CD1c-positive myeloid dendritic cell (primary cell): Measurements from ENCODE around the gene CHRM4.
A peak's percentile ranks its signal among the peaks of the same experiment; 100 is the strongest.

Experiments
- DNase-seq: peaks from one replicate; pipeline ENCODE4 v3.0.0-alpha.2; 2016; ENCODE audit errors: extremely low spot score

The CHRM4 gene

DNA sequence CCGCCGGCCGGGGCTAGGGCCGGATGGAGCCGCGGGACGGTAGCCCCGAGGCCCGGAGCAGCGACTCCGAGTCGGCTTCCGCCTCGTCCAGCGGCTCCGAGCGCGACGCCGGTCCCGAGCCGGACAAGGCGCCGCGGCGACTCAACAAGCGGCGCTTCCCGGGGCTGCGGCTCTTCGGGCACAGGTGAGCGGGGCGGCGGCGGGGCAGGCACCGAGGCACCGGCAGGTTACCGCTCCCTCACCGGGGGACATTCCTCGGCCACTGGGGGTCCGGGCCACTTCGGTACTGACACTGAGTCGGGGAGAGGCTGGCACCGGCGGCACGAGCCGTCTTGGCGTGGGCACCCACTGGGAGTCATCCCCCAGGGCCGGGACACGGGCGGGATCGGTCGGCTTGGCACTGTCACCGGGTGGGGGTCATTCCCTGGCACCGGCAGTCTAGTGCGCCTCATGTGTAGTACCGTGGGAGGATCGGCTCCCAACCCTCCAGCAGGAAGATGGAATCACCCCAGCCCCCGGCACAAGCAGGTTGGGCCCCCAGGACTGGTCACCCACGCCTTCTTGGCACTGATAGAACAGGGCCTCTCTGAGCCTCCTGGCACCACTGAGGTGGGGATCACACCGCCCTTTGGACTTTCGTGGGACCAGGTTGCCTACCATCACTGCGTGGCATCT is 43.8 kb downstream of the CHRM4 start:
- DNase-seq = no peak

DNA sequence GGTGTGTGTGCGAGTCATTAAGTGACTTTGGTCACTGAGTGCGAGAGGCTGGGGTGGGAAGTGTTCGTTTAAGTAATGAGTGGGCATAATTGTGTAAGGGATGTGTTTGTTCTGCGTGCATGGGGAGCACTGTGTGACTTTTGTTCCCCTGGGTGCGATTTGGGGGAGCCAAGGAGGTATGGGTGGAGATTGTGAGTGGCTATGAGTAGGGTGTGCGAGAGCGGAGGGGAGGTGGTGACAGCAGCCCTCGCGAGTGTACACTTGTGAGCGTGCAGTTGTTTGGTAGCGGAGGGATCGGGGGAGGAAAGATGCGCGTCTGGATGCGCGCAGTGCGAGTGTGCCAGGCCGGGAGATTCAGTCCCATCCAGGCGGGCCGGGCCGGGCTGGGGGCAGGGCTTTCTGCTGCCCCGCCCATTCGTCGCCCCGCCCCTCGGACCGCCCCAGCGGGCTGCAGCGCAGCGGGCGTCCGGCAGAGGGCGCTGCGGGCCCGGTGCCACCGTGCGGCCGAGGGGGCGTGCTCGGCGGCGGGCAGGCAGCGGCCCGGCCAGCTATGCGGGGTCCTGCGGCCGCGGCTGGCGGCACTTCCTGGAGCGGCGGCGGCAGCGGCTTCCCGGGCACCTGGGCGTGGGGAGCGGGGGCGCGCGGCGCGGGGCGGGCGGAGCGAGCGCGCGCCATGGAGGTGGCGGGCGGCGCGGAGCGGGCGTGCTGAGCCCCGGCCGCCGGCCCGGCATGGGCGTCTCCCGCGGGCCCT is 44.5 kb downstream of the CHRM4 start, which contains the start of gene DGKZ:
TSS of gene DGKZ (plus strand) at position 578 of the 751 bp plus-strand sequence. CDS start 197 bp downstream, outside the sequence.
- peak; percentile 96 for DNase-seq

DNA sequence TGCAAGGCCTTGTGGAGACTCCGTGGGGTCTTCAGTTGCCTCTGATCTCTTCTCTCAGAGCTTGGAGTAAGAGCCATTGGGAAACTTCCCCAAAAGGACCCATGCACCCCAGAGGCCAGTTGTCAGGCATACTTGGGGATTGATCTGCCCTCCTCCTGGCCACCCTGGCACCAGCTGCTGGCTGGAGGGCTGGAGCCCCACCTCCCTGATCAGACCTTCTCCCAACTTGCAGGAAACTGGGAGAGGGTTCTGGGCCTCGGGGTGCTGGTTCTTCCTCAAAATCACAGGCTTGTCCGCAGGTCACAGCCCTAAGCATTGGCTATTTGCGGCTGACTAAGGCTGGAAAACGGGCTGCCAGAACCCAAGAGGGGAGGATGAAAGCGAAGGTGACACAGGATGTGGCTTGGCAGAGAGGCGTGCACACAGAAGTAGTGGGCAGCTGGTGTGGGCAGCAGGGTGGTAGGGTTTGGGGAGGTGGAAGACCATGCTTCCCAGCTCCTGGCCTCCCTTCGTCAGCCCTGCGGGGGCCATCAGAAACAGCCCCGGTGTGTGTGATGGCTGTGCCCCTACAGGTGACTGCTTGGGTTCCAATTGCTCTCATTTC is 45.6 kb downstream of the CHRM4 start:
- DNase-seq = peak; percentile 67

DNA sequence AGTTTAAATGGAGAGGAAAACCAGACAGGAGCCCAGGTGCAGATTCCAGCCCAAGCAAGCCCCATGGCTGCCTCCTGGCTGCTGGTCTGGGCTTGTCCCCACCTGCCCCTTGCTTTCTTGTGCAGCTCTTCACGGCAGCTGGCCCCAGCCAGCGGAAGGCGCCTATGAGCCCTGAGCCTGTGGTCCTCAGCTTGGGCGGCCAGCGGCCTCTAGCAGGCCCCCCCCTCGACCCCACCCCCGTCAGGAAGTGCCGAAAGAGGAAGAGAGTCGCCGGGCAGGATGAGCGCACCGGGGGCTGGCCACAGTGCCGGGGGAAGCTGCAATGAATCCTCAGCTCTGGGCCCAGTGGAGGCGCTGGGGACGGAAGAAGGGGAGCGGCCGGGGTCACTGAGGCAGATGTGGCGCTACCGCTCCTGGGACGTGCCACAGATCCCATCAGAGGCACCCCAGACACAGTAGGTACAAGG is 46.4 kb downstream of the CHRM4 start:
- DNase-seq = peak; percentile 85

DNA sequence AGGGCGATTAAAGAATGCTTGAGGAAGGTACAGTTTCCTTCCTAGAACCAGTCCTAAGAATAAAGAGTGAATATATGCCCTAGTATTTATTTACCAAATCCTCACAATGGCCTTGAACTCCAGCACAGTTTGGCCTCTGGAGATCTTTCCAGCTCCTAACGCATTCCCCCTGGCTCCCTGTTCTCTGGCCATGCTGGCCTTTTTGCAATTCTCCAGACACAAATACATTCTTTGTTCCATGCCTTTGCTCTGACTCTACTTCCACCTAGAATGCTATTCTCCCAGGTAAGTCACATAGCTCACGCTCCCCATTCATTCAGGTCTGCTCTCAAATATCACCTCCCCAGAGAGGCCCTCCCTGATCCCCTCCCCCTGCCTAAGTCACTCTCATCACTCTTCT is 48.1 kb downstream of the CHRM4 start:
- DNase-seq = no peak

DNA sequence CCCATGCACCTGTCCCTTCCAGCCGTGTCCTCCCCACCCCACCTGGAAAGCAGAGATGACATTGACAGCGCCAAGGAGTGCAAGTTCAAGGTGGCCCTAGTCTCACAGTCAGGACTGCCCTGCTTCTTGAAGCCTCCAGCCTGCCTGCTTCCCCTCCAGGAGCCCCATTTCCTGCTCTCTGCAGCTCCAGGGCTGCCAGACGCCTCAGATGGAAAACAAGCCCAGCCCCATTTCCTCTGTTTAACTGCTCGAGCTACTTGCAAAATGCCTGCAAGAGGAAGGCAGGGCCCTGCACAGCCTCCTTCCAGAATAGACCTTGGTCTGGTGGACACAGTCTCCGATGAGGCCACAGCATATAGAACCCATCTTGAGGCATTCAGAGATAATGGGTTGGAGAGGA is 49.3 kb downstream of the CHRM4 start:
- peak; percentile 40 for DNase-seq

DNA sequence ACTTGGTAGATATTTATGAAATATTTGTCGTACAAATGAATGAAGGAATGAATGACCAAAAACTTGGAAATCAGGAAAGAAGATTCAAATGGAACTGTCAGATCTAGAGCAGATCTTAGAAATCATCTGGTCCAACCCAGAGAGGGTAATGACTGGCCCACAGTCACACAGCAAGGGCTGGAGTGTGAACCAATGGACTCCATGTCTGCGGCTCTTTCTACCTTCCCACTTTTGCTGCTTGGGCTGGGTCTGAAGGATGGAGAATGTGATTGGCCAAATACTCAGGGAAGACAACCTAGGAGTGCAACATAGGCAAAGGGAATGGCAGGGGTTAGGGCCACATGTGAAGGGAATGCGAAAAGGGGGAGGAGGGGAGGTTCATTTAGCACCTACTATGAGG is 50.1 kb downstream of the CHRM4 start:
- no peak for DNase-seq

DNA sequence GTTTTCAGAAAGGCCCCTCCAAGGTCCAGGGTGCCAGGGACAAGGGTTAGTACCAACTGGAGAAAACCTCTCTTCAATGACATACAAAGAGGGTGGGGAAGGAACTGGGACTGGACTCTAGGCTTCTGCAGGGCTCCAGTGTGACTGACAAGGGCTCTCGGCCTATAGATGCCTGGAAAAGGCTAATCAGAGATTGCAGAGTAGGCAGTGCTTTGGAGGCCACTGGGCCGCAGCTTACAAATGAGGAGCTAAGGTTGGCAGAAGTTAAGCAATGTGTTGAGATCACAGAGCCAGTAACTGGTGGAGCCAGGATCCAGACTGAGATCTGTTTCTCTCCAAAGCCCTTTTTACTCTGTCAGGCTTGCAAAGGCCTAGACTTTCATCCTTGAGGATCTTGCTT is 51.8 kb downstream of the CHRM4 start:
- DNase-seq = peak; percentile 56

DNA sequence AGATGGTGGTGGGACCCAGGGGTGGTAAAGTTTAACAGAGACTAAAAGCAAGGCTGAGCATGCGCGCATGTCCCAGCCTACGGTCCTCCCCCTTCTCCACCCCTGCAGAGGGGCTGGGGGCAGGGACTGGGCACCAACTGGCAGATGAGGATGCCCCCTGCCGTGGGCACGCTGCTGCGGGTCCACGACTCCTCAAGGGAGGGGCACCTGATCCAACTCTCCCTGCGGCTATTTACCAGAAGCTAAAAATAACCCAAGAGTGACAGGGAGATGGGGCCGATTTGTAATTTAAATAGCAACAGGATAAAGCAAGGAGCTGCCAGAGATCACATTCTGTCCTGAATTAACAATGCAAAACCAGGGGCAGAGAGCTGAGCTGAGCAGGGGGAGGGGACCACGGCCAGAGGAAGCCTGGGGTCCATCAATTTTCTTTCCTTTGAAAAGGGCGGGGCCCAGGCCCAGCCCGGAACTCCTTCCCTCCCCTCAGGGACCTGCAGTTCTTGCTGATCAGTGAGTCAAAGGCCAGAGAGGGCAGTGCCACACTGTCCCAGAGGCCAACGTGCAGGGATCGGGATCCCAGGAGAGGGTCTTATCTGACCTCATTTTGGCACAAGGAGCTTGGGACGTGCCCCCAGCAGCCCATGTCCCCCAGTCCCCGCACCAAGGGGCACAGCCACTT is 52.4 kb downstream of the CHRM4 start:
- DNase-seq = no peak

DNA sequence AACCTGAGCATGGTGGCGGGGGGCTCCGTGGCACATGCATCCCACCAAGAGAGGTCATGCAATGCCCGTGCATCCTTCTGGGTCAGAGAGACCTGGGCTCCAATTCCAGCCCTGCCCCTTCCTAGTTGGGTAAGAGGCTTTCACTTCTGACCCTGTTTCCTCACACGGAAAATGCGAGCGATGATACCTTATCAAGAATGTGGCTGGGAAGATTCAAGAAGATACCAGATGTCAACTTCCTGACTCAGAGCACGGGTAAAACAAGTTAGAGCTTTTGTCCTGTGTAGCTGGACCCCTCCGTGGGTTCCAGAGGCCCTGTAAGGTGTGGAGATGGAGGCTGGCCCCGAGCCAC is 53.0 kb downstream of the CHRM4 start:
- DNase-seq = no peak

DNA sequence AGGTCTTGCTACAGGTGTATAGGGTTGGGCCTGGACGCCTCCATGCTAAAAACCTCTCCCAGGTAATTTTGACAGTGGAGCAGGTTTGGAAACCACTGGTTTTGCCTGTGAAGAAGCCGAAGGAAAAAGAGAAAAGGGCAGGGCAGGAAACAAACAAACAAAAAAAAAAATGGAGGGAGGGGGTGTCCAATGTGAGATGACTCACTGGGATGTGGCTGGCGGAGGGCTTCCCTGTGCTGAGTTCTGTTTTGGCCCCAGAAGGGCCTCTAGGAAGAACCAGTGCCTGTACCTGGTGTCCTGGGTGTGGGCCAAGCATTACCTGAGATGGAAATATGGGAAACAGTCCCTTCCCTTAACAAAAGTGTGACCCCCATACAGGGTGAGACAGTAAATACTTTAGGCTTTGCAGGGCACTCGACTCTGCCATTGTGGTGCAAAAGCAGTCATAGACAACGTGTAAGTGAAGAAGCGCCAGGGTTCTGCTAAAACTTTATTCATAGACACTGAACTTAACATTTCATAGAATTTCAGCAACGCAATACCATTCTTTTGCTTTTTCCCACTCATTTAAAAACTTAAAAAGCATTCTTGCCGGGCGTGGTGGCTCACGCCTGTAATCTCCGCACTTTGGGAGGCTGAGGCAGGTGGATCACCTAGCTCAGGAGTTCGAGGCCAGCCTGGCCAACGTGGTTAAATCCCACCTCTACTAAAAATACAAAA is 53.8 kb downstream of the CHRM4 start:
- DNase-seq = no peak

DNA sequence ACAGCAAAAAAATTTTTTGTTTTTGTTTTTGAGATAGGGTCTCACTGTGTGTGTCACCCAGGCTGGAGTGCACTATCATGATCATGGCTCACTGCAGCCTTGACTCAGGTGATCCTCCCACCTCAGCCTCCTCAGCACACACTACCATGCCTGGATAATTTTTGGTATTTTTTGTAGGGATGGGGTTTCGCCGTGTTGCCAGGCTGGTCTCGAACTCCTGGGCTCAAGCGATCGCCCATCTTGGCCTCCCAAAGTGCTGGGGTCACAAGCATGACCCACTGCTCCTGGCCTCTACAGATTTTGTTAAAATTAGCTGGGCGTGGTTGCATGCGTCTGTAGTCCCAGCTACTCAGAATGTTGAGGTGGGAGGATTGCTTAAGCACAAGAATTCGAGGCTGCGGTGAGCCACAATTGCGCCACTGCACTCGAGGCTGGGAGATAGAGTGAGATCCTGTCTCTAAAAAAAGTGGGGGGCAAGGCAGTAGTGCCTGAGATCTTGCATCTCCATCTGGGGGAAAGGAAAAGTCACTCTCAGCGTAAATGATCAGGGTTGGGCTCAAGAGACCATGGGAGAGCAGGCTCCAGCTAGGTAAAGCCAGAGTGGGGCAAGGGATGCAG is 54.9 kb downstream of the CHRM4 start:
- DNase-seq = peak; percentile 89

DNA sequence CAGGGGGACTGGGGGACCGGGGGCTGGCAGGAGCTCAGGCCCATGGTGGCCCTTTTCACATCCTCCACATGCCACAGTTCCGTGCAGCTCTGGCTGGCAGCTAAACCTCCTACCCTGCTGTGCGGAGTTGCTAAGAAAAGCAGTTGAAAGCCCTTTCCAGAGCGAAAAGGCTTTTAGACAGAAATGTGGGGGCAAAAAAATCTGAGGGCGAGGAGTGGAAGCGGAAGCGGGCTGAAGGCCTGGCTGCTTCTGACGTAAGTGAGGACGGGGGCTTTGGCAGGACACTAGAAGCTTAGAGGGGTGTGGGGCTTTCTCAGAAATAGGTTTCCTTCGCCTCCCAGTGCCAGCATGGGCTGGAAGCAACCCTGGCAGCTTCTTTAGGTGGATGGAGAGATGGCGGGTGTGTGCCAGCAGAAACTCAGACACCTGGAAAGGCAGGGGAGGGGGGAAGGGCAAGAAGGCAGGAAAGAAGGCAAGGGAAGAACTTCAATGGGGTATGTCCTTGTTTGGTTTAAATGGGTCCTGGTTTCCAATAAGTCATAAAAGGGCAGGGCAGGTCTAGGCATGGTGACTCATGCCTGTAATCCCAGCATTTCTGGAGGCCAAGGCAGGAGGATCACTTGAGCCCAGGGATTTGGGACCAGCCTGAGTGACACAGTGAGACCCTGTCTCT is 55.5 kb downstream of the CHRM4 start:
- peak; percentile 47 for DNase-seq

DNA sequence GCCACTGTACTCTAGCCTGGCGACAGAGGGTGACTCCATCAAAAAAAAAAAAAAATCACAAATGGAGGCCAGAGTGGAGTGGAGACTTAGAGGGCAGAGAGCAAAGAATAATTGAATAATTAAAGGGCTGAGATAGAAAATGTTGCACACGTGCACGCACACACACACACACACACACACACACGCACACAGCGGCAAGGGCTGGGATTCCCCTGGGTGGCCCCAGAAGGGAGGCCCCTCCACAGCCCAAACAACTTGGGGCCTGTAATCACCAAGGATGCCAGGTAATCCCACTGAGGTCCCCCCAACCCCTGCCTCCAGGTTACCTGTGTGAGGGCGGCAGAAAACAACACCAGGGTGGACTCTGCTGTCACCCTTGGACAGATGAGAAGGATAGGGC is 56.3 kb downstream of the CHRM4 start:
- DNase-seq = no peak

DNA sequence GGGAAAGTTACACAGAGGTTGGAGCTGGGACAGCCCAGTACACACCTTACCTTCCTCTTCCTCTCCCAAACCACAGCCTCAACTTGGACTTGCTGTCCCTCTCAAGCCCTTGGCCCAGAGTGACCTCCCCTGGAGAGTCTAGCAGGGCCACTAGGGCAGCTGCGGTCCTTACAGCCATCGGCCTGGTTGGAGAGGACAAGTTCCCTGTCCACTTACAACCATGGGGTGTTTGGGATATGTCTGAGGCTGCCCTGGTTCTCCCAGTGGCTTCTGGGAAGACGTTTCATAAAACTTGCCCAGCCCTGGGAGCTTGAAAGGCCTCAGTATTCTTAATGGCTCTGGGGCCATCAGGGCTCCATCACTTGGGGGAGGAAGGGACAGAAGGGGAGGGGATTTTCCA is 57.4 kb downstream of the CHRM4 start:
- no peak for DNase-seq
